GM12878 (cell line): ENCODE data around the gene HSPA2.
A peak's percentile ranks its signal among the peaks of the same experiment; 100 is the strongest.

ENCODE experiments used
- CREM ChIP-seq: IDR thresholded peaks from 2 replicates; pipeline ENCODE4 v1.6.1; 2014; ENCODE audit warnings: antibody characterized with exemption, low read depth
- POLR2AphosphoS2 ChIP-seq: IDR thresholded peaks from 2 replicates; pipeline ENCODE4 v1.6.1; 2011; ENCODE audit warnings: low read depth, mild to moderate bottlenecking, low read length, improper control_type of control experiment, moderate library complexity
- POLR2AphosphoS5 ChIP-seq: IDR thresholded peaks from 2 replicates; pipeline ENCODE4 v1.6.1; 2011; ENCODE audit warnings: mild to moderate bottlenecking, low read length, inconsistent platforms
- SIN3A ChIP-seq: IDR thresholded peaks from 2 replicates; pipeline ENCODE4 v1.6.1; 2012; ENCODE audit warnings: low read depth, low read length, improper control_type of control experiment
- TAF1 ChIP-seq: IDR thresholded peaks from 2 replicates; pipeline ENCODE4 v1.6.1; 2011; ENCODE audit warnings: mild to moderate bottlenecking, low read depth, low read length, borderline replicate concordance
- ZNF274 ChIP-seq: IDR thresholded peaks from one replicate; pipeline ENCODE4 v1.8.0; 2011; ENCODE audit not compliant: insufficient read length, insufficient read depth
- TF ChIP-seq, protein P1 (sequence below), 3 experiments: IDR thresholded peaks in 2 of 3; conservative IDR thresholded peaks in 1 of 3; 2 replicates each; pipeline ENCODE4 v1.5.1; 2011; ENCODE audit warnings: low read depth in 3 of 3, low read length in 3 of 3, mild to moderate bottlenecking in 3 of 3, control low read depth in 2 of 3, moderate library complexity in 2 of 3, inconsistent platforms in 1 of 3, mixed read lengths in 1 of 3; ENCODE audit not compliant: control insufficient read depth in 2 of 3, insufficient read depth in 1 of 3; ENCODE audit errors: extremely low read depth in 1 of 3
- TF ChIP-seq, protein P2 (sequence below): fragments of 450-650 bp; IDR thresholded peaks from 2 replicates; pipeline ENCODE4 v1.6.1; 2017; ENCODE audit warnings: low read depth, mild to moderate bottlenecking, moderate library complexity
- TF ChIP-seq, protein P3 (sequence below): fragments of 450-650 bp; IDR thresholded peaks from 2 replicates; pipeline ENCODE4 v1.6.1; 2017; ENCODE audit warnings: mild to moderate bottlenecking, moderate library complexity

DNA sequence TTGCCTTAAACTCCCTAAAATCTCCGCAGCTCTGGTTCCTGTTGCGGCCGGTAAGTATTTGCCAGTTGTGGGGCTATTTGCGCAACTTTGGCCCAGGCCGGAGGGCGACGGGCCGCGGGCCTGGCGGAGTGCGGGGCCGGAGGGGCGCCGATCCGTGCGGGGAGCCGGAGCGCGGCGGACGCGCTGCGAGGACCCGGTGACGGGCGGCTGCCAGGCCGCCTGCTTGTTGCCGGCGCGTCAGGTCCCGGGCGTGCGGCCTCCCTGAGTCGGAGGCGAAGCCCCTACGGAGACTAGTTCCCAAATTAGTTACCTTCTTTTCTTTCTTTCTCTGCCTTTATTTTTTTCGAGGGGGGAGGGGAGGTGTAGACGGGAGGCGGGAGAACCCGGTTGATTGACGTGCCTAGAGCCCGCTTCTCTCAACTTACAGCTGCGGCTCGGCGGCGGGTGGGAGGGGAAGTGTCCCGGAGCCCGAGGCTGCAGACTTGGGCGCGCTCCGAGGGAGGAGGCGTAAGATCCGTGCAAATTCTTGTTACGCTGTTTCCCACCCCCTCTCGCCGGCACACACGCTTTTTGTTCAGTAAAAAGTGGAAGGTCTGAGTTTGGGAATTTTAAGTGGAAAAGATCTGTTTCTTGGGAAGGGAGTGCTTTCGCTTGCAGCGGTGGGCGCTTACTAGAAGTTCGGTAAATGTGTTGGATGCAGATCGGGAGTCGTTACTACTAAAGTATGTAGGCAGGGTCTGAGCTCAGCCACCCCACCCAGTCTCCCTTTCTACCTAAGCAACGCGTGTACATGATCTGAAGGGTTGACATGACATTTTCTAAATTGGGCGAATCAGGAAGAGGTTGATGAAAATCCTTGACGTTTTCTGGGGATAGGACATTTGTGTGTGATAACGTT is 35.4 kb upstream of the HSPA2 start:
- TF ChIP-seq, protein P1, sequence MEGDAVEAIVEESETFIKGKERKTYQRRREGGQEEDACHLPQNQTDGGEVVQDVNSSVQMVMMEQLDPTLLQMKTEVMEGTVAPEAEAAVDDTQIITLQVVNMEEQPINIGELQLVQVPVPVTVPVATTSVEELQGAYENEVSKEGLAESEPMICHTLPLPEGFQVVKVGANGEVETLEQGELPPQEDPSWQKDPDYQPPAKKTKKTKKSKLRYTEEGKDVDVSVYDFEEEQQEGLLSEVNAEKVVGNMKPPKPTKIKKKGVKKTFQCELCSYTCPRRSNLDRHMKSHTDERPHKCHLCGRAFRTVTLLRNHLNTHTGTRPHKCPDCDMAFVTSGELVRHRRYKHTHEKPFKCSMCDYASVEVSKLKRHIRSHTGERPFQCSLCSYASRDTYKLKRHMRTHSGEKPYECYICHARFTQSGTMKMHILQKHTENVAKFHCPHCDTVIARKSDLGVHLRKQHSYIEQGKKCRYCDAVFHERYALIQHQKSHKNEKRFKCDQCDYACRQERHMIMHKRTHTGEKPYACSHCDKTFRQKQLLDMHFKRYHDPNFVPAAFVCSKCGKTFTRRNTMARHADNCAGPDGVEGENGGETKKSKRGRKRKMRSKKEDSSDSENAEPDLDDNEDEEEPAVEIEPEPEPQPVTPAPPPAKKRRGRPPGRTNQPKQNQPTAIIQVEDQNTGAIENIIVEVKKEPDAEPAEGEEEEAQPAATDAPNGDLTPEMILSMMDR (IDR thresholded peaks at IDR 0.05 in 2 of 3, conservative IDR thresholded peaks at IDR 0.05 in 1 of 3; ENCODE audit: control insufficient read depth in 2 of 3, extremely low read depth in 1 of 3, insufficient read depth in 1 of 3, low read depth in 3 of 3, low read length in 3 of 3): no peak
- TF ChIP-seq POLR2AphosphoS2: no peak
- no peak; the same call in 1 of the 2 replicates for TF ChIP-seq SIN3A
- no peak for TF ChIP-seq ZNF274
- TF ChIP-seq, protein P2, sequence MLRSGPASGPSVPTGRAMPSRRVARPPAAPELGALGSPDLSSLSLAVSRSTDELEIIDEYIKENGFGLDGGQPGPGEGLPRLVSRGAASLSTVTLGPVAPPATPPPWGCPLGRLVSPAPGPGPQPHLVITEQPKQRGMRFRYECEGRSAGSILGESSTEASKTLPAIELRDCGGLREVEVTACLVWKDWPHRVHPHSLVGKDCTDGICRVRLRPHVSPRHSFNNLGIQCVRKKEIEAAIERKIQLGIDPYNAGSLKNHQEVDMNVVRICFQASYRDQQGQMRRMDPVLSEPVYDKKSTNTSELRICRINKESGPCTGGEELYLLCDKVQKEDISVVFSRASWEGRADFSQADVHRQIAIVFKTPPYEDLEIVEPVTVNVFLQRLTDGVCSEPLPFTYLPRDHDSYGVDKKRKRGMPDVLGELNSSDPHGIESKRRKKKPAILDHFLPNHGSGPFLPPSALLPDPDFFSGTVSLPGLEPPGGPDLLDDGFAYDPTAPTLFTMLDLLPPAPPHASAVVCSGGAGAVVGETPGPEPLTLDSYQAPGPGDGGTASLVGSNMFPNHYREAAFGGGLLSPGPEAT: peak; percentile 63
- peak; percentile 8 for TF ChIP-seq POLR2AphosphoS5
- TF ChIP-seq TAF1: 0 out of 2 replicates have a peak, but pooled peaks have one; percentile 37
- TF ChIP-seq, protein P3, sequence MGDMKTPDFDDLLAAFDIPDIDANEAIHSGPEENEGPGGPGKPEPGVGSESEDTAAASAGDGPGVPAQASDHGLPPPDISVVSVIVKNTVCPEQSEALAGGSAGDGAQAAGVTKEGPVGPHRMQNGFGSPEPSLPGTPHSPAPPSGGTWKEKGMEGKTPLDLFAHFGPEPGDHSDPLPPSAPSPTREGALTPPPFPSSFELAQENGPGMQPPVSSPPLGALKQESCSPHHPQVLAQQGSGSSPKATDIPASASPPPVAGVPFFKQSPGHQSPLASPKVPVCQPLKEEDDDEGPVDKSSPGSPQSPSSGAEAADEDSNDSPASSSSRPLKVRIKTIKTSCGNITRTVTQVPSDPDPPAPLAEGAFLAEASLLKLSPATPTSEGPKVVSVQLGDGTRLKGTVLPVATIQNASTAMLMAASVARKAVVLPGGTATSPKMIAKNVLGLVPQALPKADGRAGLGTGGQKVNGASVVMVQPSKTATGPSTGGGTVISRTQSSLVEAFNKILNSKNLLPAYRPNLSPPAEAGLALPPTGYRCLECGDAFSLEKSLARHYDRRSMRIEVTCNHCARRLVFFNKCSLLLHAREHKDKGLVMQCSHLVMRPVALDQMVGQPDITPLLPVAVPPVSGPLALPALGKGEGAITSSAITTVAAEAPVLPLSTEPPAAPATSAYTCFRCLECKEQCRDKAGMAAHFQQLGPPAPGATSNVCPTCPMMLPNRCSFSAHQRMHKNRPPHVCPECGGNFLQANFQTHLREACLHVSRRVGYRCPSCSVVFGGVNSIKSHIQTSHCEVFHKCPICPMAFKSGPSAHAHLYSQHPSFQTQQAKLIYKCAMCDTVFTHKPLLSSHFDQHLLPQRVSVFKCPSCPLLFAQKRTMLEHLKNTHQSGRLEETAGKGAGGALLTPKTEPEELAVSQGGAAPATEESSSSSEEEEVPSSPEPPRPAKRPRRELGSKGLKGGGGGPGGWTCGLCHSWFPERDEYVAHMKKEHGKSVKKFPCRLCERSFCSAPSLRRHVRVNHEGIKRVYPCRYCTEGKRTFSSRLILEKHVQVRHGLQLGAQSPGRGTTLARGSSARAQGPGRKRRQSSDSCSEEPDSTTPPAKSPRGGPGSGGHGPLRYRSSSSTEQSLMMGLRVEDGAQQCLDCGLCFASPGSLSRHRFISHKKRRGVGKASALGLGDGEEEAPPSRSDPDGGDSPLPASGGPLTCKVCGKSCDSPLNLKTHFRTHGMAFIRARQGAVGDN: no peak
- no peak for TF ChIP-seq CREM
